ENCODE measurements around the gene A4GALT.
"Not testable (repeated sequence)": the region's sequence is repeated elsewhere in the genome, so short reads cannot be mapped to it uniquely, and the experiment has no call there.

Gene A4GALT

GRCh38 chr22:42740320-42740719, 19.6 kb upstream of the A4GALT start:
- DNase-seq (ENCODE audit: low spot score), result not testable (repeated sequence)

- no peak for DNase-seq (ENCODE audit: low spot score)
Measured at GRCh38 chr22:42734406-42734805, 13.7 kb upstream of the A4GALT start.

- not testable (repeated sequence) for DNase-seq (ENCODE audit: low spot score)
Measured at GRCh38 chr22:42733394-42733793, 12.7 kb upstream of the A4GALT start.

GRCh38 chr22:42732081-42732480, 11.4 kb upstream of the A4GALT start:
- DNase-seq (ENCODE audit: low spot score), result no peak

- DNase-seq (ENCODE audit: low spot score), result no peak
Measured at GRCh38 chr22:42726811-42727210, 6.1 kb upstream of the A4GALT start.

GRCh38 chr22:42725606-42726355, 5.1 kb upstream of the A4GALT start:
- DNase-seq (ENCODE audit: low spot score), result no peak

- DNase-seq (ENCODE audit: low spot score), result no peak
Measured at GRCh38 chr22:42724062-42724461, 3.4 kb upstream of the A4GALT start.

- DNase-seq (ENCODE audit: low spot score), result no peak
Measured at GRCh38 chr22:42721045-42721434, 370 bp upstream of the A4GALT start.

GRCh38 chr22:42719656-42720262, 911 bp downstream of the A4GALT start:
- DNase-seq (ENCODE audit: low spot score), result no peak

- DNase-seq (ENCODE audit: low spot score), result no peak
Measured at GRCh38 chr22:42719133-42719532, 1.5 kb downstream of the A4GALT start.

- DNase-seq (ENCODE audit: low spot score), result no peak
Measured at GRCh38 chr22:42717197-42717928, 3.3 kb downstream of the A4GALT start.

GRCh38 chr22:42716649-42717127, 4.0 kb downstream of the A4GALT start:
- DNase-seq (ENCODE audit: low spot score), result no peak

- DNase-seq (ENCODE audit: low spot score), result no peak
Measured at GRCh38 chr22:42716221-42716620, 4.4 kb downstream of the A4GALT start.

GRCh38 chr22:42714768-42715390, 5.8 kb downstream of the A4GALT start:
- no peak for DNase-seq (ENCODE audit: low spot score)

- DNase-seq (ENCODE audit: low spot score), result no peak
Measured at GRCh38 chr22:42714308-42714707, 6.4 kb downstream of the A4GALT start.

GRCh38 chr22:42711895-42712837, 8.5 kb downstream of the A4GALT start:
- no peak for DNase-seq (ENCODE audit: low spot score)

- no peak for DNase-seq (ENCODE audit: low spot score)
Measured at GRCh38 chr22:42711281-42711731, 9.4 kb downstream of the A4GALT start.

GRCh38 chr22:42708417-42708816, 12.3 kb downstream of the A4GALT start:
- no peak for DNase-seq (ENCODE audit: low spot score)

- no peak for DNase-seq (ENCODE audit: low spot score)
Measured at GRCh38 chr22:42707496-42707895, 13.2 kb downstream of the A4GALT start.

- no peak for DNase-seq (ENCODE audit: low spot score)
Measured at GRCh38 chr22:42704896-42705295, 15.8 kb downstream of the A4GALT start.

- DNase-seq (ENCODE audit: low spot score), result no peak
Measured at GRCh38 chr22:42702675-42703074, 18.0 kb downstream of the A4GALT start.

Measured in hepatic stellate cell (primary cell).